ENCODE data around the gene MRPS2. TPM values are rescaled to one million over a fixed set of nuclear protein-coding genes. Genes with fewer than 3 reads are reported as not detected.
"Not testable (repeated sequence)": the region's sequence is repeated elsewhere in the genome, so short reads cannot be mapped to it uniquely, and the experiment has no call there.

Gene MRPS2
- polyA plus RNA-seq, 1 donor (not counting 4 experiments of a cell fraction or from before 2014, with no cell fraction given): 44.7 TPM

DNA sequence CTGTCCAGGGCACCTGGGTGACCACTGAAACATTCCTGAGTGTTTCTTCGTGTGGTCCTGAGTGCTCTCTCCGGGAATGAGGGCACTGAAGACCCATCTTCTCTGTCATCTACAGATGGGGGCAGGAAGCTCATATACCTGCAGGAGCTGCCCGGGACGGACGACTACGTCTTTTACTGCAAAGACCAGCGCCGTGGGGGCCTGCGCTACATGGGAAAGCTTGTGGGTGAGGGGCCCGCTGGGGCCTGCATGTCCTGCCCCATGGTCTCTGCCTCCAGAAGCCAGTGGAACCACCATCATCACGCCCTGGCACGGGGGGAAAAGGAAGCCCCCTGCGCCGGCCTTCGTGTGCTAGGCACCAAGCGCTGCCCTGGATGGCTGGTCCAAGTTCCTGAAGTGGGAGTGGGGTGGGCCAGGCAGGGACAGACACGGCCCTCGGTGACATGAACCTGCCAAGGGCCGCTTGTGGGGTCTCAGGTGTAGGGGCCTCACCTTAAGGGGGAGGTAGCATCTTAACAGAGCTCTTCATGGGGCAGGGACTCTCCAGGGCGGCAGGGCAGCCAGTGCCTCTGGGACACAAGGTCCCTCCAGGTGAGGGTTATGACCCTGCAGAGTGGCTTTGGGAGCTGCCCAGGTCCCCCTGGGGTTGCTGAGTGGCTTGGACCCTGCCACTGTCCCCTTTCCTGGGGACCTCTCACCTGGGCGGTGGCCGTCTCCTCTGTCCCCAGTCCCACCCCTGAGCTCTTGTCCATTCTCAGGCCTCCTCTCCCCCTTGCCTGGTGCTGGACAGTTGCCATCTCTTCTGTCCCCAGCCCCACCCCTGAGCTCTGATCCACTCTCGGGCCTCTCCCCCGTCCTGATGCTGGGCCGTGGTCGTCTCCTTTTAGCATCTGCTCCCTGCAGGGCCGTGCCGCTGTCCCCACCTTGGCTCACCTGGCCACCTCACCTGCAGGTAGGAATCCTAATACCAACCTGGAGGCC is 47.6 kb downstream of the MRPS2 start:
- no peaks in the 10 kb centered on the region for H3K27me3 ChIP-seq (ENCODE audit: control insufficient read depth, extremely low read depth, insufficient read depth, low read length)
- dilution Hi-C loops (cut with MboI; ENCODE audit: extremely low pct_ligation_motif_present, low sequenced_read_pairs): no loop called here
- no peak overlapping the region for H3K4me3 ChIP-seq (ENCODE audit: control insufficient read depth in 2 of 3, extremely low read depth in 1 of 3, insufficient read depth in 2 of 3, low read depth in 1 of 3, low read length in 3 of 3)
- H4K20me1 ChIP-seq (ENCODE audit: control insufficient read depth, extremely low read depth, insufficient read depth, low read length): no peaks in the 10 kb centered on the region
- no peak overlapping the region for H2AFZ ChIP-seq (ENCODE audit: control insufficient read depth, low read length)
- H3K79me2 ChIP-seq (ENCODE audit: control insufficient read depth, insufficient read depth, low read length): no peaks in the 10 kb centered on the region
- H3K9me3 ChIP-seq (ENCODE audit: control insufficient read depth, low read depth, low read length): no peaks in the 10 kb centered on the region
- TF ChIP-seq EZH2 (IDR thresholded peaks at IDR 0.05; ENCODE audit: low read length): no peak
- TF ChIP-seq, protein P1, sequence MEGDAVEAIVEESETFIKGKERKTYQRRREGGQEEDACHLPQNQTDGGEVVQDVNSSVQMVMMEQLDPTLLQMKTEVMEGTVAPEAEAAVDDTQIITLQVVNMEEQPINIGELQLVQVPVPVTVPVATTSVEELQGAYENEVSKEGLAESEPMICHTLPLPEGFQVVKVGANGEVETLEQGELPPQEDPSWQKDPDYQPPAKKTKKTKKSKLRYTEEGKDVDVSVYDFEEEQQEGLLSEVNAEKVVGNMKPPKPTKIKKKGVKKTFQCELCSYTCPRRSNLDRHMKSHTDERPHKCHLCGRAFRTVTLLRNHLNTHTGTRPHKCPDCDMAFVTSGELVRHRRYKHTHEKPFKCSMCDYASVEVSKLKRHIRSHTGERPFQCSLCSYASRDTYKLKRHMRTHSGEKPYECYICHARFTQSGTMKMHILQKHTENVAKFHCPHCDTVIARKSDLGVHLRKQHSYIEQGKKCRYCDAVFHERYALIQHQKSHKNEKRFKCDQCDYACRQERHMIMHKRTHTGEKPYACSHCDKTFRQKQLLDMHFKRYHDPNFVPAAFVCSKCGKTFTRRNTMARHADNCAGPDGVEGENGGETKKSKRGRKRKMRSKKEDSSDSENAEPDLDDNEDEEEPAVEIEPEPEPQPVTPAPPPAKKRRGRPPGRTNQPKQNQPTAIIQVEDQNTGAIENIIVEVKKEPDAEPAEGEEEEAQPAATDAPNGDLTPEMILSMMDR (optimal IDR thresholded peaks at IDR 0.05 in 1 of 3, IDR thresholded peaks at IDR 0.05 in 1 of 3, conservative IDR thresholded peaks at IDR 0.05 in 1 of 3; ENCODE audit: extremely low read depth in 1 of 3, insufficient read depth in 2 of 3, low read length in 3 of 3): no peak
- H3K9ac ChIP-seq (ENCODE audit: control insufficient read depth, extremely low read depth, insufficient read depth, low read length): no peak overlapping the region
- no peak overlapping the region for H3K27ac ChIP-seq (ENCODE audit: control insufficient read depth, insufficient read depth, low read length)
- H3K36me3 ChIP-seq (ENCODE audit: control insufficient read depth in 2 of 2, extremely low read depth in 1 of 2, insufficient read depth in 2 of 2, low read length in 2 of 2): no peaks in the 10 kb centered on the region
- no peak overlapping the region for H3K4me2 ChIP-seq (ENCODE audit: control insufficient read depth, extremely low read depth, insufficient read depth, low read depth, low read length)
- DNase-seq (ENCODE audit: low read depth, low spot score) (no peak), FAIRE-seq (no peak)
- H3K4me1 ChIP-seq (ENCODE audit: control insufficient read depth, extremely low read depth, insufficient read depth, low read length): no peaks in the 10 kb centered on the region
- H3K9me1 ChIP-seq (ENCODE audit: control insufficient read depth, extremely low read depth, insufficient read depth, low read length): no peaks in the 10 kb centered on the region

DNA sequence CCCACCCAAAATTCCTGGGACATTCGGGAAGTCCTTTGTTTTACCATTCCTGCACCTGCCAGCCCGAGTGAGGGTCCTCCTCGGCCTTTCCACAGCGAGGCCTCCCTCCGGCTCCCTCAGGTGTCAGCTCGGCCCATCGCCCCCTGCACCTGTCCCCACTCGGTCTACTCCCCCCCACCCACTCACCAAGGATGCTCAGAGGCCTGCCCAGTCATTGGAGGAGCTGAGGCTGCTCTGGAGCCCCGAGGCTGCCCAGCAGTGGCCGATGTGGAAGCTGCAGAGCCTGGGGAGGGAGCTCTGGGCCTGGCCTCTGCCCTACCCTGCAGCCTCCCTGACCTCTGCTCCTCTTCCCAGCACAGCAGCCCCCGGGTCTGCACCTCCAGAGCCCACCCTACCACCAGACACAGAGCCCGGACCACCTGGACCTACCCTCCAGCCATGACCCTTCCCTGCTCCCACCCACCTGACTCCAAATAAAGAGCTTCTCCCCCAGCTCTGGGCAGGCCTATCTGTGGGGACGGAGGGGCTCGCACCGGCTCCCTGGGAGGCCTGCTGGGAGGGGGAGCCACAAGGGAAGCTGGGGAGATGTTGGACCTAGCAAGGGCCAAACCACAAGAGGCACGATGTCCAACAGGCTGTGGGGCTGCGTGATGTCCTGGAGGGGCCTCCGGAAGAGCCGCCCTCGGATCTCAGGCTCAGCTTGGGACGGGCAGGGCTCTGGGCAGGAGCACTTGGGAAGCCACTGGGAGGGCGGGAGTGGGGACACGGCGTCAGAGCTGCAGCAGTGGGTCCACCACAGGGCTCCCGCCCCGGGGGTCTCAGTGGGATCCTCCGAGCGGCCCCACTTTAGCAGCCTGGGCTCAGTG is 49.2 kb downstream of the MRPS2 start:
- H3K4me2 ChIP-seq (ENCODE audit: control insufficient read depth, extremely low read depth, insufficient read depth, low read depth, low read length); H2AFZ ChIP-seq (ENCODE audit: control insufficient read depth, low read length); H3K27me3 ChIP-seq (ENCODE audit: control insufficient read depth, extremely low read depth, insufficient read depth, low read length); H3K4me1 ChIP-seq (ENCODE audit: control insufficient read depth, extremely low read depth, insufficient read depth, low read length); H3K9me1 ChIP-seq (ENCODE audit: control insufficient read depth, extremely low read depth, insufficient read depth, low read length); FAIRE-seq; H3K9me3 ChIP-seq (ENCODE audit: control insufficient read depth, low read depth, low read length); H3K36me3 ChIP-seq (ENCODE audit: control insufficient read depth in 2 of 2, extremely low read depth in 1 of 2, insufficient read depth in 2 of 2, low read length in 2 of 2); H3K27ac ChIP-seq (ENCODE audit: control insufficient read depth, insufficient read depth, low read length); H4K20me1 ChIP-seq (ENCODE audit: control insufficient read depth, extremely low read depth, insufficient read depth, low read length); DNase-seq (ENCODE audit: low read depth, low spot score); dilution Hi-C loops (cut with MboI; ENCODE audit: extremely low pct_ligation_motif_present, low sequenced_read_pairs); H3K79me2 ChIP-seq (ENCODE audit: control insufficient read depth, insufficient read depth, low read length); H3K9ac ChIP-seq (ENCODE audit: control insufficient read depth, extremely low read depth, insufficient read depth, low read length); H3K4me3 ChIP-seq (ENCODE audit: control insufficient read depth in 2 of 3, extremely low read depth in 1 of 3, insufficient read depth in 2 of 3, low read depth in 1 of 3, low read length in 3 of 3): not testable (repeated sequence)

Measured in keratinocyte (primary cell).